Prostate gland (tissue), 2 donors: ENCODE measurements around the gene ZNF37A. TPM values are rescaled to one million over a fixed set of nuclear protein-coding genes. Genes with fewer than 3 reads are reported as not detected.

Source experiments
- DNase-seq: peaks from one replicate; pipeline ENCODE4 v3.0.0-alpha.2; 2019; ENCODE audit warnings: low spot score
- H3K27ac ChIP-seq, 2 donors: fragments of 200-600 bp; sonication (generic); 2 replicates each; pipeline ENCODE4 v1.5.1; 2017 to 2019
- H3K27me3 ChIP-seq: fragments of 200-600 bp; sonication (generic); replicated peaks from 2 replicates; pipeline ENCODE4 v1.5.1; 2019; ENCODE audit not compliant: insufficient read depth
- H3K36me3 ChIP-seq, 2 donors: fragments of 200-600 bp; sonication (generic); 1 replicate in 1 of 2; 2 replicates in 1 of 2; pipeline versions ENCODE4 v1.5.1 to v1.8.1; 2017 to 2019
- H3K4me1 ChIP-seq: fragments of 200-600 bp; sonication (generic); replicated peaks from 2 replicates; pipeline ENCODE4 v1.5.1; 2019
- H3K4me3 ChIP-seq, 2 donors: fragments of 200-600 bp; sonication (generic); 2 replicates each; pipeline ENCODE4 v1.5.1; 2017 to 2019
- H3K9me3 ChIP-seq: fragments of 200-600 bp; sonication (generic); 2 replicates; pipeline ENCODE4 v1.5.1; 2017
- POLR2A ChIP-seq: fragments of 450-650 bp; IDR thresholded peaks from one replicate; pipeline ENCODE4 v1.6.1; 2016; ENCODE audit warnings: antibody characterized with exemption, mild to moderate bottlenecking
- POLR2AphosphoS5 ChIP-seq: sonication (generic); formaldehyde crosslinking; IDR thresholded peaks from one replicate; pipeline ENCODE4 v1.6.1; 2017; ENCODE audit warnings: antibody characterized with exemption
- WGBS: methylation state at CpG from one replicate; pipeline ENCODE4 v1.1.5; 2018; 5-methylcytosine and 5-hydroxymethylcytosine counted together
- intact Hi-C: fragments of 100-400 bp; cut with DNase I; formaldehyde crosslinking; loops from one replicate; pipeline ENCODE4 v1.14.2; 2022
- total RNA-seq, 2 donors: library from RNA; depleted of rRNA; stranded (reverse); fragments of >200 nt; gene quantifications; one replicate each; pipeline ENCODE4 v1.1.0, GENCODE V29; 2016
- TF ChIP-seq, protein P1 (sequence below), 4 experiments: fragments of 200-600 bp in 2 of 4; fragments of 450-650 bp in 2 of 4; sonication (generic) in 2 of 4; IDR thresholded peaks; 1 replicate in 3 of 4; 2 replicates in 1 of 4; pipeline ENCODE4 v1.5.1; 2016 to 2019; ENCODE audit warnings: antibody characterized with exemption in 4 of 4, mild to moderate bottlenecking in 2 of 4, moderate library complexity in 2 of 4

ZNF37A gene
- total RNA-seq, 2 donors from 2014 or later, result 11.7 to 29.5 TPM

DNA sequence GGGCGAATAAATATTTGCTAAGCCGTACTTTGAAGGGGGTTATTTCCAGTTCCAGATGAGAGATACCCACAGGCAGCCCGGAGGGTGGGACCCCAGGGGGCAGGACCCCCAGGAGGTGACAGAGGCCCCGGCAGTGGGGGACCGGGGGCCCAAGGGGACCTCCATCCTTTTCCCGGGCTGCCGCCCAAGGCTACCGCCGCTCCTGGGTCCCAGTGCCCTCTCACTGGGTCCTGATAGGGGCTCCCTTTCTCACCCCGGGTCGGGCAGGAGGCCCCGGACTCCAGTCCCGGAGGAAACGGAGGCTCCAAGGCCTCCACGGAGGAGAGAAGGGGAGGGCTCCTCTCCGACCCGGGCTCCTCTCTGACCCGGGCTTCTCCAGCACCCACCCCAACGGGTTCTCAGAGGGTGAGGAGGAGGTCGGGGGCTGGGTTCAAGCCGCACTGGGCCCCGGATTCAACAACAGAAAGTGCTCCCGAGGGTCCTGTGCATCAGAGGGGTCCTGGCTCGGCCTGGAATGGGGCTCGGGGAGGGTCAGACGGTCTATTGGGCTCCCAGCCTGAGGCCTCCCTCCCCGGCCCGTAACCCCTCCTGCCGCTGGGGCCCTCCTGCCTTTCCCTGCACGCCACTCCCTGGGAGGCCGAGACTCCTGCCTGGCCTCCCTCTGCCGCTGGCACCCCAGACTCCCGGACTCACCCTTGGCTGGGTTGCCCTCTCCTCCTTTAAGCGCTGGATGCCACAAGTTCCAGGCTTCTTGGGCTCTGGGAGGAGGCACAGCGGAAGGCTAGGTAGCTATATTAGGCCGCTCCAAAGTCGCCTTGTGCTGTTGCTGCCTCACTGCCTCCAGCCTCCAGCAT, 62.5 kb downstream of the ZNF37A start:
- no peak overlapping the region for H3K4me3 ChIP-seq
- WGBS, result 91% methylated on average over 37 of the region's 37 CpGs
- no peak for DNase-seq
- no peaks in the 10 kb centered on the region for H3K27me3 ChIP-seq
- H3K36me3 ChIP-seq, result no peaks in the 10 kb centered on the region
- no peak overlapping the region for H3K27ac ChIP-seq
- intact Hi-C loops, result no loop called here
- TF ChIP-seq POLR2A (no peak), POLR2AphosphoS5 (no peak)
- TF ChIP-seq, protein P1, sequence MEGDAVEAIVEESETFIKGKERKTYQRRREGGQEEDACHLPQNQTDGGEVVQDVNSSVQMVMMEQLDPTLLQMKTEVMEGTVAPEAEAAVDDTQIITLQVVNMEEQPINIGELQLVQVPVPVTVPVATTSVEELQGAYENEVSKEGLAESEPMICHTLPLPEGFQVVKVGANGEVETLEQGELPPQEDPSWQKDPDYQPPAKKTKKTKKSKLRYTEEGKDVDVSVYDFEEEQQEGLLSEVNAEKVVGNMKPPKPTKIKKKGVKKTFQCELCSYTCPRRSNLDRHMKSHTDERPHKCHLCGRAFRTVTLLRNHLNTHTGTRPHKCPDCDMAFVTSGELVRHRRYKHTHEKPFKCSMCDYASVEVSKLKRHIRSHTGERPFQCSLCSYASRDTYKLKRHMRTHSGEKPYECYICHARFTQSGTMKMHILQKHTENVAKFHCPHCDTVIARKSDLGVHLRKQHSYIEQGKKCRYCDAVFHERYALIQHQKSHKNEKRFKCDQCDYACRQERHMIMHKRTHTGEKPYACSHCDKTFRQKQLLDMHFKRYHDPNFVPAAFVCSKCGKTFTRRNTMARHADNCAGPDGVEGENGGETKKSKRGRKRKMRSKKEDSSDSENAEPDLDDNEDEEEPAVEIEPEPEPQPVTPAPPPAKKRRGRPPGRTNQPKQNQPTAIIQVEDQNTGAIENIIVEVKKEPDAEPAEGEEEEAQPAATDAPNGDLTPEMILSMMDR (IDR thresholded peaks at IDR 0.05), result no peak
- no peaks in the 10 kb centered on the region for H3K4me1 ChIP-seq
- no peaks in the 10 kb centered on the region for H3K9me3 ChIP-seq

DNA sequence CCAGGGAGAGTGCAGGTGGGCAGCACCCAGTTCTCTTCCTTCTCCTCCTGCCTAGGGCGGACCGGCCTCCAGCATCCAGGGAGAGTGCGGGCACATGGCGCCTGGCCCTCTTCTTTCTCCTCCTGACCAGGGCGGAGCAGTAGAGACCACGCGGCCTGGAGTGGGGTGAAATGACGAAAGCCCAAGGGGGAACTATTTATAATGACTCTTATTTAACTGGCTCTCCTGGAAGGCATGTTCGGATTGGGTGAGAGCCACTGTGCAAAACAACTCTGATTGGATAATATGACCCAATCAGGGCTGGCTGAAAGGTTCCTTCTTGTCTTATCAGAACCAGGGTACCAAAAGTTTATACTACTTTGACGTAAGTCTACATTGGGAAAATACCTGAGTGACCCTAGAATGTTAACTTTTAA, 63.1 kb downstream of the ZNF37A start:
- Histone ChIP-seq H3K36me3 (no peaks in the 10 kb centered on the region), H3K27me3 (no peaks in the 10 kb centered on the region), H3K4me3 (no peak overlapping the region), H3K27ac (no peak overlapping the region), H3K9me3 (no peaks in the 10 kb centered on the region), H3K4me1 (no peaks in the 10 kb centered on the region)
- DNase-seq, result no peak
- intact Hi-C loops, result no loop called here
- no peak for TF ChIP-seq POLR2A
- no peak for TF ChIP-seq POLR2AphosphoS5
- TF ChIP-seq, protein P1 (IDR thresholded peaks at IDR 0.05), result no peak
- 93% methylated on average over 10 of the region's 10 CpGs for WGBS

DNA sequence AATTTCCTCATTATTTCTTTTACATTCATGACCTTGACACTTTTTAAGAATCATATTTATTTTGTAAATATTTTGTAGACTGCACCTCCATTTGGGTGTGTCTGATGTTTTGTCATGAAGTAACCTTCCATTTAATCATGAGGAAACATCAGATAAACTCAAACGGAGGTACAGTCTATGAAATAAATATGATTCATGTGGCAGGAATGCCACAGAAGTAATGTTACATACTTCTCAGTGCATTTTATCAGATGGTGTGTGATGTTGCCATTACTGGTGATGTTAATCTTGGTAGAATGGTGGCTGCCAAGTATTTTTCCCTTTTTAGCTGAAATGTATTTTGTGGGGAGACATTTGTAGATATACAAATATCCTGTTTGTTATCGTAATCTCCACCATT, 64.9 kb downstream of the ZNF37A start:
- 76% methylated on average over 2 of the region's 2 CpGs for WGBS
- TF ChIP-seq POLR2AphosphoS5 (no peak), POLR2A (no peak)
- TF ChIP-seq, protein P1 (IDR thresholded peaks at IDR 0.05), result no peak
- H3K36me3 ChIP-seq, result no peaks in the 10 kb centered on the region
- intact Hi-C loops, result no loop called here
- no peak for DNase-seq
- no peaks in the 10 kb centered on the region for H3K27me3 ChIP-seq
- no peaks in the 10 kb centered on the region for H3K9me3 ChIP-seq
- H3K4me1 ChIP-seq, result no peaks in the 10 kb centered on the region
- no peak overlapping the region for H3K4me3 ChIP-seq
- H3K27ac ChIP-seq, result no peak overlapping the region

DNA sequence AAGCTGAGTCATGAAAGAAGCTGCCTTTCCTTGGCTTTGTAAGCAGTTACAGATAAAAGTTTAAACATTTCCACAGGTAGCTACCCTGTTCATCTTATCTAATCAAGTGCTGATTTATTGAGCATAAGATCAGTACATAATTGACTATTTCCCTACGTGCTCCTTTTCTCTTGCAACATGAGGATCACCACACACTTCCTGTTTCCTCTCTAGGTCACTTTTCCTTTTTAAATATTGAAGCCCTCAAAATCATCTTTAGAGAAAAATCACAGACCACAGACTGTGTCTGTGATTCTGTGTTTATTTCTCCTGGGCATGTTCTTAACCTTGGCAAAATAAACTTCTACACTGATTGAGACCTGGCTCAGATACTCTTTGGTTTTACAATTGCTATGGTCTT, 69.5 kb downstream of the ZNF37A start:
- TF ChIP-seq, protein P1 (IDR thresholded peaks at IDR 0.05), result no peak
- TF ChIP-seq POLR2AphosphoS5, result no peak
- no peak for TF ChIP-seq POLR2A
- H3K4me1 ChIP-seq, result no peaks in the 10 kb centered on the region
- no peak overlapping the region for H3K27ac ChIP-seq
- no peak for DNase-seq
- no peaks in the 10 kb centered on the region for H3K27me3 ChIP-seq
- WGBS, result 47% methylated on average over 1 of the region's 1 CpG
- intact Hi-C loops, result no loop called here
- H3K9me3 ChIP-seq, result no peaks in the 10 kb centered on the region
- no peak overlapping the region for H3K4me3 ChIP-seq
- H3K36me3 ChIP-seq, result no peaks in the 10 kb centered on the region

DNA sequence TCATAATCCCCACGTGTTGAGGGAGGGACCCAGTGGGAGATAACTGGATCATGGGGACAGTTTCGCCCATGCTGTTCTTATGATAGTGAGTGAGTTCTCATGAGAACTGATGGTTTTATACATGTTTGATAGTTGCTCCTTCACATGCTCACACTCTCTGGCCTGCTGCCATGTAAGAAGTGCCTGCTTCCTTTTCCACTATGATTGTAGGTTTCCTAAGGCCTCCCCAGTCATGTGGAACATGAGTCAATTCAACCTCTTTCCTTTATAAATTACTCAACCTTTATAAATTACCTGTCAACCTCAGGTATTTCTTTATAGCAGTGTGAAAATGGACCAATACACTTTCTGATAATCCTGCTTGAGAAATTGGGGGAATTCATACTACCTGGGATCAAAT, 80.2 kb downstream of the ZNF37A start:
- Histone ChIP-seq H3K27ac (no peak overlapping the region), H3K4me1 (no peaks in the 10 kb centered on the region), H3K4me3 (no peak overlapping the region), H3K36me3 (no peaks in the 10 kb centered on the region), H3K27me3 (no peaks in the 10 kb centered on the region), H3K9me3 (no peaks in the 10 kb centered on the region)
- intact Hi-C loops, result no loop called here
- no peak for DNase-seq
- TF ChIP-seq POLR2A (no peak), POLR2AphosphoS5 (no peak)
- TF ChIP-seq, protein P1 (IDR thresholded peaks at IDR 0.05), result no peak
- WGBS, result 53% methylated on average over 2 of the region's 2 CpGs
